Right hindlimb (tissue), 1 donor: ENCODE data around the gene FRAT1.
"Not testable (repeated sequence)": the region's sequence is repeated elsewhere in the genome, so short reads cannot be mapped to it uniquely, and the experiment has no call there.

ENCODE experiments used
- DNase-seq: peaks from one replicate; pipeline ENCODE4 v3.0.0-alpha.2; 2018

FRAT1 gene

DNA sequence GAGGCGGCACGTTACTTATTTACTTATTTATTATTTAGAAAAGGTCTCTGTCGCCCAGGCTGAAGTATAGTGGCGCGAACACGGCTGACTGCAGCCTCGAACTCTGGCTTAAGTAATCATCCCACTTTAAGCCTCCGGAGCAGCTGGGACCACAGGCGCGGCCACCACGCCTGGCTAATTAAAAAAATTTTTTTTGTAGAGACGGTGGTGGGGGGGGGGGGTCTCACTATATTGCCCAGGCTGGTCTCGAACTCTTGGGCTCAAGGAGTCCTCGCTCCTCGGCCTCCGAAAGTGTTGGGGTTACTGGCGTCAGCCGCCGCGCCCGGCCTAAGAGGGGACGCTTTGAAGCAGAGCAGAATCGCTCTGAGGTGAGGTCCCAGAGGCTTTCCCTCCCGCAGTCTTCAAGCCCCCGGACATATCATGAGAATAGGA is 16.1 kb downstream of the FRAT1 start:
- no peak for DNase-seq

DNA sequence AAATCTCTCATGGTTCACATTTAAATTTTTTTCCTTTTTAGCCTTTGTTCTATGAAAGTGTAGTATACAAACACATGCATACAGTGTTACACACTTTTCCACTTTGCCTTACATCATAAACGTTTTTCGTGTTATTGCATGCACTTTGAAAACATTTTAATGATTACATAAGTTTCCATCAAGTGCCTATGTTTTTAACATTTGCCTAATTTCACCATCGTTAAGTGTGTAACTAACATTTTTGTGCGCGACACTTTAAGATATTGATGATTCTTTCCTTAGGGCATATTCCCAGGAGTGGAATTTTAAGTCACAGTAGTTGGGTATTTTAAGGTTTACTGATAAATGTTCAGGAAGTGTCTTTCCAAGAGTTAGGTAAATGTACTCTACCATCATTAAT is 16.9 kb downstream of the FRAT1 start:
- DNase-seq = no peak

GRCh38 chr10:97336446-97336845 is 17.4 kb downstream of the FRAT1 start:
- DNase-seq = no peak

GRCh38 chr10:97336942-97337831 is 18.1 kb downstream of the FRAT1 start:
- no peak for DNase-seq

DNA sequence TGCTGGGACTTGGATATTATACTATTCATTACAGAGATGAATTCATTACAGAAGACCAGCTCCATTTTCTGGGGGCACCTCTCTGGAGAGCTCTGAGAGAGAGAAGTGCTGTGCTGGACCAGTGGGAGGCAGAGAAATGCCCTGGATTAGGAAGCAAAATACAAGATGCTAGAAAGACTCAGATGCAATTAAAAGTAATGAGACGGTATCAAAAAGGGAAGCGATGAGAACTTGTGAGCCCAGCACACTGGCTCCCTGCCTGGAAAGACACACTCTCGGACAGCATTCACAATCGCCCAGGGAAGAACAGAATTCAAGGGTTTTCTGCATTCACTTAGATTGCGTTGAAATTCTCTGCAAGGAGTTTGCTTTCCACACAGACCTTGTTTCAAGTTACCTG is 19.0 kb downstream of the FRAT1 start:
- no peak for DNase-seq

DNA sequence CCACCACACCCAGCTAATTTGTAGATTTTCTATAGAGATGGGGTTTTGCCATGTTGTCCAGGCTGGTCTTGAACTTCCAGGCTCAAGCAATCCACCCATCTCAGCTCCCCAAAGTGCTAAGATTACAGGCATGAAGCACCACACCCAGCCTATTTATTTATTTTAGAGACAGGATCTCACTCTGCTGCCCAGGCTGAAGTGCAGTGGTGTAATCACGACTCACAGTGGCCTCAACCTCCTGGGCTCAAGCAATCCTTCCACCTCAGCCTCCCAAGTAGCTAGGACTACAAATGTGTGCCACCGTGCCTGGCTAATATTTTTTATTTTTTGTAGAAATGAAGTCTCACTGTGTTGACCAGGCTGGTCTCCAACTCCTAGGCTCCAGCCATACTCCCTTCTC is 22.3 kb downstream of the FRAT1 start:
- DNase-seq = no peak

DNA sequence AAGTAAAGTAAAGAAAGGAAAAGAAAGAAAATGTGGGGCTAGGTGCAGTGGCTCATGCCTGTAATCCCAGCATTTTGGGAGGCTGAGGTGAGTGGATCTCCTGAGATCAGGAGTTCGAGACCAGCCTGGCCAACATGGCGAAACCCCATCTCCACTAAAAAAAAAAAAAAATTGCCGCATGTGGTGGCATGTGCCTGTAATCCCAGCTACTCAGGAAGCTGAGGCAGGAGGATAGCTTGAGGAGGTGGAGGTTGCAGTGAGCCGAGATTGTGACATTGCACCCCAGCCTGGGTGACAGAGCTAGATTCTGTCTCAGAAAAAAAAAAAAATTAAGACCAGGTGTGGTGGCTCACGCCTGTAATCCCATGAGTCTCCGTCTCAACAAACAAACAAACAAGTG is 24.6 kb downstream of the FRAT1 start:
- not testable (repeated sequence) for DNase-seq

- DNase-seq = no peak
Observed at GRCh38 chr10:97347317-97347716, 28.2 kb downstream of the FRAT1 start.

- no peak for DNase-seq
Observed at GRCh38 chr10:97349752-97350513, 30.9 kb downstream of the FRAT1 start.

DNA sequence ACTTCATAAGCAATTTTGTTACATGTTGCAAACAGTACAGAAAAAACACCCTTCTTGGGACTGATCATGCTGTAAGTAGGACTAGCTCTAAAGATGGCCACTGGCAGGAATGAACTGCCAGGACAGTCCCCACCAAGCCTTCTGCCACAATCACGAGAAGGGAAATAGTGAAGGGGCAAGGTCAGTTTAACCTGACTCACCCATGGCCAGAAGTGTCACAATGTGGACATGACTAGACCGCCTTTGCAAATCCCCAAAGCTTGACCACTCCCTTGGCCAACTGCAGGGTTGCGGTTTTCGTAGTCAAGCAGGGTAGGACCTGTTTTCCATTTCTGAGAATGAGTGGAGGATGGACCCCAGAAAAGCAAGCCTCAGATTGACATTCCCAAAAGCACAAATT is 34.9 kb downstream of the FRAT1 start:
- DNase-seq = no peak

DNA sequence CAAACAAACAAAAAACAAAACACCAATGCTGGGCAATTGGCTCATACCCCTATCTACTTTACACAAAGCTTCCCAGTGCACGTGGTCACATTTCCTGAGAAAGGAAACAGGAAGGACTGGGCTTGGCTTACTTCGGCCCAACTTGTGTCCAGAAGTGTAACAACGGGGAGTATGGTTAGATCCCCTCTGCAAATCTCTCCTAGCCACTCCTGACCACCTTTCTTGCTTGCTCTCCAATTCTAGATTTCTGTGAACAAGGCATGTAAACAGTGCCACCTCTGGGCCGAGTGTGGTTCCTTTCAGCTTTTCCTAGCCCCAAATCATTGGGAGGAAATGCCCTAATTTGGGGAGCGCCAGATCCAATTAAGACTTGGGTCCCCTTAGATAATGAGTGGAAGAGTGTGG is 36.5 kb downstream of the FRAT1 start:
- peak; percentile 30 for DNase-seq

DNA sequence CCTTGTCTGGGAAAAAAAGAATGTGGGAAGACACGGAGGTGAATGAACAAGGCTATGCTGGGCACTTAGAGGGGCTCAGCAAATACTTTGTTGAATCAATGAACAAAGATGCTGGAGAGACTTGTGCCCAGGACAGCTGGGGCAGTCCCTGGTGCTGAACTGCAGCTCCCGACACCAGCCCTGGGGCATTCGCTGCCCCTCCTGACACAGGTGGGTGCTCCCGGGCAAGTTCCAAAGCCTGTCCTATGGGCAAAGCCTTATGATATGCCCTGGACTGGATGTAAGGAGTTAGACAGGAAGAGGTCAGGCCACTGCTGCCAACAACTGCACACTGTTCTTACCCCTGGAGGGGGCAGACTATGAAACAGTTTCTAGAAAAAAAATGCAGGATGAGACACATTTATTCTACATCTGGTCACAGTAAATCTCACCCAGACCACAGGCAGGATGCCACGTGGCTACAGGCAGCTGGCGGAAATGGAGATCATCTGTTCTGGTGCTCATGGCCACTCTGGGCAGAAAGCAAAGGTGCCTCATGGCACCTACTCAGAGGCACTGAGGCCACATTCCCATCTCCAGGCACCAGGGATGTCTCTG is 37.3 kb downstream of the FRAT1 start:
- DNase-seq = no peak

GRCh38 chr10:97356918-97357317 is 37.8 kb downstream of the FRAT1 start:
- no peak for DNase-seq

DNA sequence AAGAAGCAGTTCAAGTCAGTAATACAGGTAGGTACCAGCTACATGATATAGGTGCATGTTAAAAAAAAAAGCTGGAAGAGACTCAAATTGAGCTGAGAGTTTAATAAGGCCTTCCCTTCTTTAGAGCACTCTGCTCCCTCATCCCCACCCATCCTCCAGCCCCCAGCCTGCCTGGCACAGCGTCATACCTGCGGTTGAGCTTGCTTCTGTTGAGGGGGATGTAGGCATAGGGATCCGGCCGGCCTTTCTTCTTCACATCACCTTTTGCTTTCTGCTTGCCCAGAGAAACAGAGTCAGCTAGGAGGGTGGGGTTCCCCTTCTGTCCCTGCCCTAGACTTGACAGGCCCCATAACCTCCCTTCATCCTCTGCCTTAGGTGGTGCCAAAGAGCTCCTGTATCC is 39.3 kb downstream of the FRAT1 start:
- DNase-seq = no peak

- DNase-seq = no peak
Observed at GRCh38 chr10:97358781-97359180, 39.7 kb downstream of the FRAT1 start.

- DNase-seq = no peak
Observed at GRCh38 chr10:97360705-97361536, 41.9 kb downstream of the FRAT1 start.

- no peak for DNase-seq
Observed at GRCh38 chr10:97361537-97361901, 42.4 kb downstream of the FRAT1 start.

DNA sequence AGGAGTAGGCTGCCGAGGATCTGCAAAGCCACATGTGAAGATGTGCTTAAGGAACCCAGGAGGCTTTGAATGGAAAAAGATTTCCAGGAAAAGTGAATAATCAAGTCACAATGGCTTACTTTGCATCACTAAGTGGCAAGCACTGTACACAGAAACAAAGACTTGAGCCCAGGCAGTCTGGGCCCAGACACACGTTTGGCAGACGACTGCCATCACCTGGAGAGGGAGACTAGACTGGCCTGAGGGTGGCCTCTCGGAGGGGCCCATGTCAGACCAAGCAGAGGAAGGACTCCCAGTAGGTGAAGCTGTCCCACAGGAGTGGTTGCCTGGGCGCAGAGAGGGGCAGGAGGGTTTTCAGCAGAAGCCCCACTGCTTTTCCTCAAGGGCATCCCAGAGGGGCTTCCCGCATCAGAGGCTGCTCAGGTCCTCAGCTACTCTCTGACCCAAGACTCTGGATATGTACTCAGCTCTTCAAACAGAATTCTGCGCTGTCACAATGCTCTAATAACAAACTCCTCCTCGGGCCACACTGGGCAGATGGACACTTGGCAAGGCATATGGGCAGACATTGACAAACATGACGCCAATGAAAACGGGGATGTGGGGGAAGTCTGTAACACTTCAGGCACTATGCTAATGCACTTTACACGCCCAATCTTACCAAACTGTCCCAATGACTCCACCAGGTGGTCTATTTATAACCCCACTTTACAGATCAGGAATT is 43.4 kb downstream of the FRAT1 start:
- no peak for DNase-seq

DNA sequence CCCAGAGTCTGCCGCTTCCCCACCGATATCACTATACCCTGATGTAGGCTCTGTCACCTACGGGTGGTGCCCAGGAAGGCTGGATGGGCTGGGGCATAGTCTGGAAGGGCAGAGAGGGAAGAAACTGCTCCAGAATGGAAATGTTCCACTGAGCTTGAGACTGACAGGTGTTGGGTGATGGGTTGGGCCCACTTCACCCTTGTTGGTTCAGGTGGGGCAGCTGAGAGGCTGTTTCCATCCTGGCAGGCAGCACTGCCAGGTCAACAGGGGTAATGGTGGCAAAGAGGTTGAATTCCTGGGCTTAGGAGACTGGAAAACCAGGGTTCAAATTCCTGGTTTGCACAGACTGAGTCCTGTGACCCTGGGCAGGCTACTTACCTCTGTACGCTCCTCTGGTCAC is 44.0 kb downstream of the FRAT1 start:
- DNase-seq = no peak

DNA sequence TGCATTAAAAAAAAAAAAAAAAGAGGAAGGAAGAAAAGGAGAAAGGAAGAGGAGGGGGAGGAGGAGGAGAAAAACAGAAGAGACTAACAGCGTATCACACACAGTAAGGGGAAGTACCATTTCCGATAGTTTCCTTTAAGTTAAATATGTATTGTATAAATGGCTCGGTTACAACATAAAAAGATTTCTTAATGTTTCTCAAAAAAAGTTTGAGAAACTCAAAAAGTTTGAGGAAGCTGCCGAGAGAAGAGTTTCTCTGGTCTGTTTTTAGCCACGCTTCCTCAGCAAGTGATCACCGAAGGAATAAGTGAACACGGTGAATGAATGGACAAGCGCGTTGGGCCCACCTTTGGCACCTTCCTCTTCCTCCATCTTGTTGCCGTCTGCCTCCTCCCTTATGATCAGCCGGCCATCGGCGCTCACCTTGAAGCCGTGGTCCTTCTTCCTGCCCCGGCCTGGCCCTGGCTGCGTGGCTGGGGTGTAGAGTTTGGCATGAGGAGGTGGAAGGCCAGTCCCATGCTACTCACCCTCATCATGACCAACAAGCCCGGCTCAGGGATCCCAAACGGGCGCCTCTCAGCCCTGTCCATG is 46.8 kb downstream of the FRAT1 start:
- no peak for DNase-seq

GRCh38 chr10:97366572-97366971 is 47.5 kb downstream of the FRAT1 start:
- no peak for DNase-seq

DNA sequence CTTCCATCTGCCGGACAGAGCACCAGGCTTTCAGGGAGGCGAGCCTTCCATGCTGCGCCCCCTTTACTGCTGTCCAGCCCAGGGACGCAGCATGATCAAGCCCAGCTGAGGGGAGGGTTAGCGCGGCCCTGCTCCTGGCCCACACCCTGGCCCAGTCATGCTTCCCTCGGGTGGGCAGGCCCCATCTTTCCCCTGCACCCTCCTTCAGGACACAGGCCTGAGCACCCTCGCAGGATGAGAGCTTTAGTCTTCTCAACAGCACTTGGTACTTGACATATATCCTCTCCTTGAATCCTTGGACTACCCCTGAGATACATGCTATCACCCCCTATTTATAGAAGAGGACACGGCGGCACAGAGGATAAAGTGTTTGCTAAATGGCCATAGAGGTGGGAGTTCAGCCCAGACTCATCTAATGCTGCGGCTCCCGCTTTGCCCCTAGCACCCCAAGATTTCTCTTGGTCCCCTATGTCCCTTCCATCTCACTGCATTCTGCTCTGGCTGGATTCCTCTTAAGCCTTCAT is 48.1 kb downstream of the FRAT1 start:
- no peak for DNase-seq
